ENCODE results near the gene FBLN1.
"Not testable (repeated sequence)": the region's sequence is repeated elsewhere in the genome, so short reads cannot be mapped to it uniquely, and the experiment has no call there.

The FBLN1 gene

GRCh38 chr22:45528046-45528445 lies 25.4 kb downstream of the FBLN1 start:
- DNase-seq (ENCODE audit: low spot score): no peak

GRCh38 chr22:45529105-45529504 lies 26.4 kb downstream of the FBLN1 start:
- DNase-seq (ENCODE audit: low spot score): no peak

- DNase-seq (ENCODE audit: low spot score): no peak
Observed at GRCh38 chr22:45529971-45530575, 27.4 kb downstream of the FBLN1 start.

- no peak for DNase-seq (ENCODE audit: low spot score)
Observed at GRCh38 chr22:45531441-45532234, 29.0 kb downstream of the FBLN1 start.

- DNase-seq (ENCODE audit: low spot score): no peak
Observed at GRCh38 chr22:45532235-45532631, 29.6 kb downstream of the FBLN1 start.

- DNase-seq (ENCODE audit: low spot score): no peak
Observed at GRCh38 chr22:45533703-45534102, 31.0 kb downstream of the FBLN1 start.

- DNase-seq (ENCODE audit: low spot score): no peak
Observed at GRCh38 chr22:45534339-45535192, 31.9 kb downstream of the FBLN1 start.

GRCh38 chr22:45535290-45535689 lies 32.6 kb downstream of the FBLN1 start:
- DNase-seq (ENCODE audit: low spot score): no peak

- DNase-seq (ENCODE audit: low spot score): not testable (repeated sequence)
Observed at GRCh38 chr22:45535835-45536234, 33.2 kb downstream of the FBLN1 start.

- no peak for DNase-seq (ENCODE audit: low spot score)
Observed at GRCh38 chr22:45537734-45538181, 35.1 kb downstream of the FBLN1 start.

GRCh38 chr22:45538281-45538680 lies 35.6 kb downstream of the FBLN1 start:
- DNase-seq (ENCODE audit: low spot score): no peak

- DNase-seq (ENCODE audit: low spot score): no peak
Observed at GRCh38 chr22:45540122-45540521, 37.4 kb downstream of the FBLN1 start.

- DNase-seq (ENCODE audit: low spot score): no peak
Observed at GRCh38 chr22:45541382-45541979, 38.8 kb downstream of the FBLN1 start.

GRCh38 chr22:45542001-45542520 lies 39.4 kb downstream of the FBLN1 start:
- DNase-seq (ENCODE audit: low spot score): no peak

- not testable (repeated sequence) for DNase-seq (ENCODE audit: low spot score)
Observed at GRCh38 chr22:45542736-45543135, 40.1 kb downstream of the FBLN1 start.

GRCh38 chr22:45543243-45543642 lies 40.6 kb downstream of the FBLN1 start:
- no peak for DNase-seq (ENCODE audit: low spot score)

GRCh38 chr22:45544588-45545170 lies 42.0 kb downstream of the FBLN1 start:
- DNase-seq (ENCODE audit: low spot score): no peak

GRCh38 chr22:45546333-45547015 lies 43.8 kb downstream of the FBLN1 start:
- DNase-seq (ENCODE audit: low spot score): no peak

- no peak for DNase-seq (ENCODE audit: low spot score)
Observed at GRCh38 chr22:45547016-45547345, 44.3 kb downstream of the FBLN1 start.

- no peak for DNase-seq (ENCODE audit: low spot score)
Observed at GRCh38 chr22:45547731-45548130, 45.0 kb downstream of the FBLN1 start.

- no peak for DNase-seq (ENCODE audit: low spot score)
Observed at GRCh38 chr22:45548247-45548840, 45.7 kb downstream of the FBLN1 start.

Data from CD4-positive, alpha-beta T cell treated with Interleukin-2 at 100 ng/mL for 4 hours (primary cell).